Naive thymus-derived CD8-positive, alpha-beta T cell (primary cell): ENCODE measurements around the gene SENP8. TPM values are rescaled to one million over a fixed set of nuclear protein-coding genes. Genes with fewer than 3 reads are reported as not detected.
A peak's percentile ranks its signal among the peaks of the same experiment; 100 is the strongest.

Experiments
- ATAC-seq, 2 donors: fragments of 150-1000 bp; cut with Tn5 transposase in 1 of 2; sonication (Bioruptor Pico), chemical (Tn5 transposase) in 1 of 2; 1 replicate in 1 of 2; 2 replicates in 1 of 2; pipeline ENCODE4 v1.10.0; 2021; ENCODE audit warnings: mild to moderate bottlenecking in 2 of 2, moderate library complexity in 2 of 2
- POLR2A ChIA-PET: fragments of 350-600 bp; sonication (Branson Sonifier 250); formaldehyde crosslinking; loops from one replicate; lab custom pipeline; 2021; ENCODE audit warnings: antibody characterized with exemption; lab: Charles Lee
- DNase-seq, 10 donors: peaks; one replicate each; pipeline versions ENCODE4 v3.0.0 to v3.0.0-alpha.2; 2020 to 2022
- H3K27ac Mint-ChIP-seq, 10 donors: one replicate each; pipeline ENCODE4 v1.8.0; 2020 to 2022; ENCODE audit warnings: mild to moderate bottlenecking in 10 of 10, mixed read lengths in 10 of 10, moderate library complexity in 4 of 10, inconsistent platforms in 1 of 10
- H3K27me3 Mint-ChIP-seq, 5 donors: one replicate each; pipeline ENCODE4 v1.8.0; 2021 to 2022; ENCODE audit warnings: mixed read lengths in 5 of 5
- H3K36me3 Mint-ChIP-seq, 3 donors: one replicate each; pipeline ENCODE4 v1.8.0; 2020 to 2022; ENCODE audit warnings: mixed read lengths in 3 of 3, mild to moderate bottlenecking in 2 of 3, inconsistent platforms in 1 of 3
- H3K4me1 Mint-ChIP-seq, 4 donors: one replicate each; pipeline ENCODE4 v1.8.0; 2021 to 2022; ENCODE audit warnings: mixed read lengths in 4 of 4
- H3K4me3 Mint-ChIP-seq, 10 donors: one replicate each; pipeline ENCODE4 v1.8.0; 2020 to 2022; ENCODE audit warnings: mild to moderate bottlenecking in 10 of 10, mixed read lengths in 10 of 10, moderate library complexity in 6 of 10, inconsistent platforms in 1 of 10
- H3K9me3 Mint-ChIP-seq, 9 donors: one replicate each; pipeline ENCODE4 v1.8.0; 2020 to 2022; ENCODE audit warnings: mixed read lengths in 9 of 9, mild to moderate bottlenecking in 3 of 9, inconsistent platforms in 1 of 9, moderate library complexity in 1 of 9
- polyA plus RNA-seq, 3 donors: library from polyadenylated mRNA; unstranded; fragments of 300-500 nt; fragmentation: Illumina TruSeq; gene quantifications; one replicate each; pipeline ENCODE4 v1.2.3, GENCODE V29; 2021
- total RNA-seq, 8 experiments: library from RNA in 2 of 8; stranded (reverse) in 2 of 8; gene quantifications; one replicate each; pipeline ENCODE4 v1.2.3 and lab custom pipeline; 2021 to 2026

Gene SENP8
- total and polyA plus RNA-seq, 5 experiments from 2014 or later: 0.41 to 2.2 (median 1.4) TPM

GRCh38 chr15:72174551-72175165, 56.5 kb downstream of the SENP8 start:
- H3K9me3 Mint-ChIP-seq: no peaks in the 10 kb centered on the region
- peaks cover 0 to 14% (median 10%) of the 10 kb centered on the region in 5 donors for H3K27me3 Mint-ChIP-seq
- peak overlapping the region in 1 of 10 donors; percentile 42 for H3K27ac Mint-ChIP-seq
- peaks cover 0 to 3% (median 0%) of the 10 kb centered on the region in 4 donors for H3K4me1 Mint-ChIP-seq
- no peak overlapping the region for H3K4me3 Mint-ChIP-seq
- POLR2A ChIA-PET: no interaction called here
- ATAC-seq (no peak), DNase-seq (no peak)
- peaks cover 0 to 1% (median 0%) of the 10 kb centered on the region in 3 donors for H3K36me3 Mint-ChIP-seq

DNA sequence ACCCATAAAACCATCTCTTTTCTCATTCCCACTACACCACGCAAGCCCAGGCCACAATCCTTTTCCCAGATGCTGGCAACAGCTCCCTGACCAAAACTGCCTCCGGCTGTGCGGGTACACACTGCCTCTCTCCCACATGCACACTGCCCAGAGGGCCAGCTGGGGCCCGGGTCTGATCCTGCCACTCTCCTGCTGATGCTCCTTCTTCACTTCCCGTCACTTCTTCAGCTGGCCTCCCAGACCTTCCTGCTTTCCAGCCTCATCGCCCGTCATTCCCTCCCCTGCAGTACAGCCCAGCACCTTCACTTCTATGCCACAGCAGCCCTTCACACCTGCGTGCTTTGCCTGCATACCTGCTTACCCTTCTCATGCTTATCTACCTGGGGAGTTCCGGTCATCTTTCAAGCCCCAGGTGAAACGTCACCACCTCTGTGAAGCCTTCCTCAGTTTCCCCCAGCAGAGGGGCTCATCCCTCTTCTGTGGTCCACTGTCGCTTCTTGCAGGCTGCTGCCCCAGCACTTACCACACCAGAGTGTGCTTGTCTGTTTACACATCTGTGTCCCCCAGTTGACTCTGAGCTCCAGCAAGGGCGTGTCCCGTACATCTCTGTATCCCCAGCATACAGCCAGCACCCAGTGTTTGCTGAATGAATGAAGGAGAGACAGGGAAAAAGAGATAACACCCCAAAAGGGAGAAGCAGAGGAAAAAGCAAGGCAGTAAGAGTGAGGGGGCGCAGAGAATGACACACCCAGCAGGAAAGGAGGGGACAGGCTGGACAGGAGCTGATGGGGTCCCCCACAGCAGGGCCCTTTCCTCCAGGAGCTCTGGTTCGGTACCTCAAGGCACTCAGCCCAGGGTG, 57.2 kb downstream of the SENP8 start:
- Mint-ChIP-seq H3K27ac (peak overlapping the region in 1 of 10 donors; percentile 74), H3K36me3 (peaks cover 0 to 1% (median 0%) of the 10 kb centered on the region in 3 donors), H3K27me3 (peaks cover 0 to 16% (median 10%) of the 10 kb centered on the region in 5 donors), H3K4me3 (no peak overlapping the region), H3K4me1 (peaks cover 0 to 3% (median 0%) of the 10 kb centered on the region in 4 donors), H3K9me3 (no peaks in the 10 kb centered on the region)
- ATAC-seq (no peak), DNase-seq (no peak)
- POLR2A ChIA-PET: no interaction called here

- Mint-ChIP-seq H3K4me1 (peaks cover 0 to 3% (median 0%) of the 10 kb centered on the region in 4 donors), H3K4me3 (no peak overlapping the region), H3K27ac (no peak overlapping the region), H3K27me3 (peaks cover 2 to 23% (median 16%) of the 10 kb centered on the region in 5 donors), H3K36me3 (peaks cover 0 to 1% (median 0%) of the 10 kb centered on the region in 3 donors), H3K9me3 (no peaks in the 10 kb centered on the region)
- no peak for ATAC-seq
- POLR2A ChIA-PET: no interaction called here
- no peak for DNase-seq
Measured at GRCh38 chr15:72176159-72176558, 58.0 kb downstream of the SENP8 start.

DNA sequence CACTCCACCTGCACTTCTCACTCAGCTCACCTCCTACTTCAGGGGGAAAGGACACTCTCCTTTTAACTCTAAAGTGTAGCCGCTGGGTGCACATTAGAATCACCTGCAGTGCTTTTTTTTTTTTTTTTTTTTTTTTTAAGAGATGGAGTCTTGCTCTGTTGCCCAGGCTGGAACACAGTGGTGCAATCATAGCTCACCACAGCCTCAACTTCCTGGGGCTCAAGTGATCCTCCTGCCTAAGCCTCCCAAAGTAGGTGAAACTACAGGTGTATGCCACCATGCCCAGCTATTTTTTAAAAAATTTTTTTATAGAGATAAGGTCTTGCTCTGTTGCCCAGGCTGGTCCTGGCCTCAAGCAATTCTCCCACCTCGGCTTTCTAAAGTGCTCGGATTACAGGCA, 58.5 kb downstream of the SENP8 start:
- H3K27me3 Mint-ChIP-seq: peaks cover 8 to 29% (median 20%) of the 10 kb centered on the region in 5 donors
- peaks cover 0 to 3% (median 0%) of the 10 kb centered on the region in 4 donors for H3K4me1 Mint-ChIP-seq
- DNase-seq (no peak), ATAC-seq (no peak)
- POLR2A ChIA-PET: no interaction called here
- H3K27ac Mint-ChIP-seq: no peak overlapping the region
- H3K36me3 Mint-ChIP-seq: peaks cover 0 to 1% (median 0%) of the 10 kb centered on the region in 3 donors
- H3K9me3 Mint-ChIP-seq: no peaks in the 10 kb centered on the region
- H3K4me3 Mint-ChIP-seq: no peak overlapping the region

DNA sequence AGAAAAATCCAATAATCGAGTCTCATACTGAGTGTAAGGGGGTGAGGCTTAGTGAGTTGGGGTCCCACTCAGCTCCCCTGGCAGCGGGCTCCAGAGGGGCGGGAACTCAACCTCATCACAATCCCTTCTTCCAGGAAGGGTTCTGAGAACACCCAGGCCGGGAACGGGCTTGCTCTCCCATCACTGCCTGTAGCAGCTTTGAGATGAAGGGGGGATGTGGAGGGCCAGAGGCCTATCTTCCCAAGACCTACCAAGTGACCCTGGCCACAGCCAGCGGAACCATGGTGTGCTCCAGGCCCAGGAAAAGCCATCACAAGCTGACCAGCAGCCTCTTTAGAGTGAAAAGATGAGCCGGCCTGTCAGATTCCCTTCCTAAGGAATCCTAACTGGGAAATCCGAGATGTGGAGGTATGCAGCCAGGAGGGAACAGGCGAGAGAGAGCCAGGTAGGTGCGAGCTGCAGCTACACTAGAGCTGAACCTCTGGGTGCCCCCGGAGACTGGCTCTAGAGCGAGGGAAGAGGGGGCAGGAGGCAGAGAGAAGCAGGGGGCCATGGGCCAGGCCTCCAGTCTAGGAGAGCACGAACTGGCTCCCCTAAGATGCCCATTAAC, 60.9 kb downstream of the SENP8 start:
- H3K36me3 Mint-ChIP-seq: no peaks in the 10 kb centered on the region
- peaks cover 0 to 3% (median 0%) of the 10 kb centered on the region in 4 donors for H3K4me1 Mint-ChIP-seq
- no peaks in the 10 kb centered on the region for H3K9me3 Mint-ChIP-seq
- H3K4me3 Mint-ChIP-seq: no peak overlapping the region
- peaks cover 12 to 40% (median 23%) of the 10 kb centered on the region in 5 donors for H3K27me3 Mint-ChIP-seq
- no peak overlapping the region for H3K27ac Mint-ChIP-seq
- DNase-seq (no peak), ATAC-seq (no peak)
- POLR2A ChIA-PET: no interaction called here

GRCh38 chr15:72179950-72180581, 61.9 kb downstream of the SENP8 start:
- Mint-ChIP-seq H3K4me3 (no peak overlapping the region), H3K9me3 (no peaks in the 10 kb centered on the region), H3K4me1 (peaks cover 0 to 3% (median 0%) of the 10 kb centered on the region in 4 donors), H3K36me3 (no peaks in the 10 kb centered on the region), H3K27ac (no peak overlapping the region), H3K27me3 (peaks cover 12 to 45% (median 20%) of the 10 kb centered on the region in 5 donors)
- no peak for ATAC-seq
- DNase-seq: no peak
- POLR2A ChIA-PET: no interaction called here

GRCh38 chr15:72180761-72181324, 62.6 kb downstream of the SENP8 start:
- Mint-ChIP-seq H3K27ac (no peak overlapping the region), H3K27me3 (peaks cover 12 to 46% (median 25%) of the 10 kb centered on the region in 5 donors), H3K4me1 (no peaks in the 10 kb centered on the region), H3K36me3 (no peaks in the 10 kb centered on the region), H3K9me3 (no peaks in the 10 kb centered on the region), H3K4me3 (no peak overlapping the region)
- no peak for DNase-seq
- POLR2A ChIA-PET: no interaction called here
- ATAC-seq: no peak

- ATAC-seq (no peak), DNase-seq (no peak)
- Mint-ChIP-seq H3K36me3 (no peaks in the 10 kb centered on the region), H3K27me3 (peaks cover 12 to 52% (median 28%) of the 10 kb centered on the region in 5 donors), H3K4me3 (no peak overlapping the region), H3K9me3 (no peaks in the 10 kb centered on the region), H3K27ac (peak overlapping the region in 1 of 10 donors; percentile 24), H3K4me1 (no peaks in the 10 kb centered on the region)
- POLR2A ChIA-PET: no interaction called here
Measured at GRCh38 chr15:72182244-72182643, 64.0 kb downstream of the SENP8 start.

DNA sequence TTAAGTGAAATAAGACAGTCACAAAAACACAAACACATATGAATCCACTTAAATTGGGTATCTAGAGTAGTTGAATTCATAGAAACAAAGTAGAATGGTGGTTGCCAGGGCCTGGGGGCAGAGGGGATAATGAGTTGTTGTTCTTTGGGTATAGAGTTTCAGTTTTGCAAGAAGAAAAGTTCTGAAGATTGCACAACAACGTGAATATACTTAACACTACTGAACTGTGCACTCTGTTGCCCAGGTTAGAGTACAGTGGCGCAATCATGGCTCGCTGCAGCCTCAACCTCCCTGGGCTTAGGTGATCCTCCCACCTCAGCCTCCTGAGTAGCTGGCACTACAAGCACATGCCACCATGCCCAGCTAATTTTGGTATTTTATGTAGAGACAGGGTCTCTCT, 64.5 kb downstream of the SENP8 start:
- Mint-ChIP-seq H3K9me3 (no peaks in the 10 kb centered on the region), H3K27ac (peak overlapping the region in 1 of 10 donors; percentile 1), H3K36me3 (no peaks in the 10 kb centered on the region), H3K4me3 (no peak overlapping the region), H3K27me3 (peaks cover 12 to 52% (median 28%) of the 10 kb centered on the region in 5 donors), H3K4me1 (no peaks in the 10 kb centered on the region)
- ATAC-seq (no peak), DNase-seq (no peak)
- POLR2A ChIA-PET: no interaction called here

GRCh38 chr15:72183781-72184164, 65.6 kb downstream of the SENP8 start:
- H3K27ac Mint-ChIP-seq: no peak overlapping the region
- POLR2A ChIA-PET: no interaction called here
- DNase-seq: no peak
- ATAC-seq: no peak
- no peaks in the 10 kb centered on the region for H3K9me3 Mint-ChIP-seq
- H3K4me1 Mint-ChIP-seq: no peaks in the 10 kb centered on the region
- peaks cover 12 to 52% (median 30%) of the 10 kb centered on the region in 5 donors for H3K27me3 Mint-ChIP-seq
- H3K36me3 Mint-ChIP-seq: no peaks in the 10 kb centered on the region
- no peak overlapping the region for H3K4me3 Mint-ChIP-seq

- Mint-ChIP-seq H3K4me3 (no peak overlapping the region), H3K36me3 (no peaks in the 10 kb centered on the region), H3K9me3 (no peaks in the 10 kb centered on the region), H3K27ac (no peak overlapping the region), H3K27me3 (peaks cover 12 to 54% (median 32%) of the 10 kb centered on the region in 5 donors), H3K4me1 (no peaks in the 10 kb centered on the region)
- POLR2A ChIA-PET: no interaction called here
- ATAC-seq: no peak
- DNase-seq: no peak
Measured at GRCh38 chr15:72184165-72184811, 66.1 kb downstream of the SENP8 start.
